Endothelial cell (in vitro differentiated cells): ENCODE measurements around the gene CLEC1A. TPM values are rescaled to one million over a fixed set of nuclear protein-coding genes. Genes with fewer than 3 reads are reported as not detected.

Experiments used
- DNase-seq: peaks from one replicate; pipeline ENCODE4 v3.0.0; 2021; ENCODE audit warnings: low spot score
- H3K27ac Mint-ChIP-seq: one replicate; pipeline ENCODE4 v1.8.0; 2021; ENCODE audit warnings: mixed read lengths, inconsistent platforms; ENCODE audit not compliant: unreplicated experiment
- H3K27me3 Mint-ChIP-seq: one replicate; pipeline ENCODE4 v1.8.0; 2021; ENCODE audit warnings: mild to moderate bottlenecking, moderate library complexity, mixed read lengths, inconsistent platforms; ENCODE audit not compliant: unreplicated experiment
- H3K36me3 Mint-ChIP-seq: one replicate; pipeline ENCODE4 v1.8.0; 2021; ENCODE audit warnings: mild to moderate bottlenecking, low read depth, mixed read lengths, inconsistent platforms; ENCODE audit not compliant: unreplicated experiment
- H3K4me1 Mint-ChIP-seq: one replicate; pipeline ENCODE4 v1.8.0; 2021; ENCODE audit warnings: mild to moderate bottlenecking, mixed read lengths, inconsistent platforms; ENCODE audit not compliant: unreplicated experiment
- H3K4me3 Mint-ChIP-seq: one replicate; pipeline ENCODE4 v1.8.0; 2021; ENCODE audit warnings: mild to moderate bottlenecking, mixed read lengths, inconsistent platforms; ENCODE audit not compliant: unreplicated experiment
- H3K9me3 Mint-ChIP-seq: one replicate; pipeline ENCODE4 v1.8.0; 2021; ENCODE audit warnings: mixed read lengths, inconsistent platforms; ENCODE audit not compliant: unreplicated experiment
- CTCF ChIP-seq: fragments of 200-600 bp; sonication (generic); IDR thresholded peaks from one replicate; pipeline ENCODE4 v1.5.0; 2021; ENCODE audit warnings: antibody characterized with exemption; ENCODE audit not compliant: unreplicated experiment
- total RNA-seq: library from RNA; stranded (reverse); fragmentation: NEBNext Ultra II Directional; extraction: Animal tissue kit (Norgen Biotek cat#: 25700); gene quantifications from one replicate; pipeline ENCODE4 v1.2.1, GENCODE V29; 2021; ENCODE audit not compliant: unreplicated experiment

CLEC1A gene
- total RNA-seq, 1 donor from 2014 or later = 29.3 TPM

DNA sequence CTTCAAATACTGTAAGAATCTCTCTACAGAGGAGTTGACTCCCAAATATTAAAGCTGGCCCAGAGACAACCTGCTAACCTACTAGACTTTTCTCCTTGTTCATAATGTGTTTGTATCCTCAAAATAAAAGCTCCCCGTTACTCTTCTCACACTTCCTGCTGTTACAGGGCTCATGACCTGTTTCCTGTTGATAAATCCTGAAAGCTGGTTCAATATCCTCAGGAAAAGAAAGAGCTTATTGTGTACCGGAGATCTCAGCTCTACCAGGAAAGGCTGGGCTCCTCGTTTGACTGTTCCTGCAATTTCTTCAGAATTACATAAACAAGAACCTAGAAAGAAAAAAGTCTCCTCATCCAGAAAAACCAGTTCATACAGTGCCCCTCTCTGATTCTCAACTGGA lies 30.8 kb downstream of the CLEC1A start:
- no peaks in the 10 kb centered on the region for H3K9me3 Mint-ChIP-seq
- peaks cover 69% of the 10 kb centered on the region for H3K4me1 Mint-ChIP-seq
- peak; percentile 38 for DNase-seq
- peak overlapping the region; percentile 99 for H3K27ac Mint-ChIP-seq
- H3K27me3 Mint-ChIP-seq = peaks cover 2% of the 10 kb centered on the region
- peaks cover 34% of the 10 kb centered on the region for H3K36me3 Mint-ChIP-seq
- TF ChIP-seq CTCF = no peak
- peak overlapping the region; percentile 68 for H3K4me3 Mint-ChIP-seq

DNA sequence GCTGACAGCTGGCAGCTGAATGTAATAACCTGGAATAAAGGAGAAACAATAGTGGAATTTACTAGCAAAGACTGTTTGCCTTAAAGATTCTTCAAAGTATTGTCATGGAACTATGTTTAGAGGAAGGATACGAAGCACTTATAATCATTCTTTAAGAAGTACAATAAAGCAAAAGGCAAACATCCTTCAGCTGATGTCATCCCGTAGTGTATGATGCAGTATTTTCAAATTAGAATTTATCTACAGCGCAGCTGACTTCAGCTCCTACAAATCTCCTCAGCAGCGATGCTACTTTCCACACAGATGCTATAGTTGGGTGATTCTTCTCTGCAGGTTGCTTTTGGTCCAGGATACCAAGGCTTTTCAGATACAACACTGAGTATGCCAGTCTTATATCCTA lies 31.5 kb downstream of the CLEC1A start:
- TF ChIP-seq CTCF = no peak
- Mint-ChIP-seq H3K4me3 (no peak overlapping the region), H3K4me1 (peaks cover 62% of the 10 kb centered on the region), H3K9me3 (no peaks in the 10 kb centered on the region), H3K27me3 (peaks cover 2% of the 10 kb centered on the region), H3K36me3 (peaks cover 27% of the 10 kb centered on the region), H3K27ac (peak overlapping the region; percentile 99)
- DNase-seq = no peak

GRCh38 chr12:10065241-10065640 lies 33.5 kb downstream of the CLEC1A start:
- Mint-ChIP-seq H3K9me3 (no peaks in the 10 kb centered on the region), H3K4me1 (peaks cover 52% of the 10 kb centered on the region), H3K36me3 (peaks cover 8% of the 10 kb centered on the region), H3K27ac (peak overlapping the region; percentile 93), H3K4me3 (no peak overlapping the region), H3K27me3 (no peaks in the 10 kb centered on the region)
- TF ChIP-seq CTCF = no peak
- DNase-seq = no peak

DNA sequence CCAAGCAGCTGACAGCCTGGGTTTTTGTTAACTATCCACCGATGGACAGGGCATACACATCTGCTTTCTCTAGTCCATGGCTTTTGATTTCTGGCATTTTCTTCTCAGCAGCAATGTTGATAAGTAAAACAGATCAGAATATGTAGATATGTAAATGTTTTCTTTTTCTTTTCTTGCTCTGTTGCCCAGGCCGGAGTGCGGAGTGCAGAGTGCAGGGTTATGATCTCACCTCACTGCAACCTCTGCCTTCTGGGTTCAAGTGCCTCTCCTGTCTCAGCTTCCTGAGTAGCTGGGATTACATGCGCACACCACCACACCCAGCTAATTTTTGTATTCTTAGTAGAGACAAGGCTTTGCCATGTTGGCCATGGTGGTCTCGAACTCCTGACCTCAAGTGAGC lies 40.4 kb downstream of the CLEC1A start:
- Mint-ChIP-seq H3K27me3 (no peaks in the 10 kb centered on the region), H3K9me3 (no peaks in the 10 kb centered on the region), H3K27ac (no peak overlapping the region), H3K36me3 (no peaks in the 10 kb centered on the region), H3K4me1 (no peaks in the 10 kb centered on the region), H3K4me3 (no peak overlapping the region)
- TF ChIP-seq CTCF = no peak
- DNase-seq = no peak

DNA sequence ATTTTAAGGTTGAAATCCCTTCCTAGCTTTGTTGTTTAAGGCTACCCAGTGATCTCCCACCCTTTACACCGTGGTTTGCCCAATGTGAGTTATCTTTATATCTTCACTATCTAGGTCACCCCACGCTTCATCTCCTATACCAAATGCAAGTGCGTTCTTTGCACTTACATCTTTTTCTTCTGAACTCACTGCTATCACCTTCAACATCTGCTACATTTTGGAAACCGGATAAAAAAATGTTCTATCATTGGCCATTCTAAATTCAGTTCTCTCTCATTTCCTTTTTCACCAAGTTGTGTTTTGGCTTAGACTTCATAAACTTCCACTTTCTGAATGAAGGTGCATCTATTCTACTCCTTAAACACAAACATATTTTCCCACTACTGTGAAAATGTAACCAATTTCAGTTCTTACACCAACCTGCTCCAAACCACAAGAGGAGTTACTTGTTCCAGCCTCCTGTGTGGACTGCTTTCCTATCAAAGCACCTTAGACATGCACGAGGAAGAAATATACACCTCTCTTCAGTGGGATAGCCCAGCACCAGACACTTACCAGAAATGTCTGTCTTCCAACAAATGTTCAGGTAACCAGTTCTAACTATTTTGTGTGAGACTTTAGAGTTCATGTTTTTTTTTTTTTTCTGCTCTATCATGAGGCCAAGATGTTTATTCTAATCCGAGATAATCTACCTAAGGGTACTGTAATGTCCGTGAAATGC lies 46.4 kb downstream of the CLEC1A start:
- Mint-ChIP-seq H3K27ac (no peak overlapping the region), H3K27me3 (no peaks in the 10 kb centered on the region), H3K36me3 (peaks cover 7% of the 10 kb centered on the region), H3K4me1 (peaks cover 3% of the 10 kb centered on the region), H3K4me3 (no peak overlapping the region), H3K9me3 (no peaks in the 10 kb centered on the region)
- DNase-seq = no peak
- TF ChIP-seq CTCF = no peak
